8988T (cell line): Measurements from ENCODE around the gene PDLIM5.
"Not testable (repeated sequence)": the region's sequence is repeated elsewhere in the genome, so short reads cannot be mapped to it uniquely, and the experiment has no call there.

Source experiments
- DNase-seq: peaks from one replicate; pipeline ENCODE4 v3.0.0; 2011

The PDLIM5 gene

DNA sequence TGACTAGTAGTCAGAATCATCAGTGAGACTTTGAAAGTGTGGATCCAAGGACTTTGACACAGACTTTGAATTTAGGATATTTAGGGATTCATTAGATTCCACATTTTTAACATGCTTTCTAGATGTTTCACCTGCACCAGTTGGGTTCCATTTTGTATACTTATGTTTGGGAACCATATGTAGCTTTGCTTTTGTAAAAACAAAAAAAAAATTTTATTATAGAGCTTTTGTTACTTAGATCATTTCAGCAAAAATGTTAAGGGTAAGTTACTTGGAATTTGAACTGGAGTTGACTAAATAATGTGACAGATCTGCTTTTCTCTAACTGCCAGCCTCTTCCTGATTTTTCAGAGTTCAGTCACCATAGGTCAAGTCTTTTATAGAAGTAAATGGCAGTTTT, 14.6 kb downstream of the PDLIM5 start:
- DNase-seq, result no peak

DNA sequence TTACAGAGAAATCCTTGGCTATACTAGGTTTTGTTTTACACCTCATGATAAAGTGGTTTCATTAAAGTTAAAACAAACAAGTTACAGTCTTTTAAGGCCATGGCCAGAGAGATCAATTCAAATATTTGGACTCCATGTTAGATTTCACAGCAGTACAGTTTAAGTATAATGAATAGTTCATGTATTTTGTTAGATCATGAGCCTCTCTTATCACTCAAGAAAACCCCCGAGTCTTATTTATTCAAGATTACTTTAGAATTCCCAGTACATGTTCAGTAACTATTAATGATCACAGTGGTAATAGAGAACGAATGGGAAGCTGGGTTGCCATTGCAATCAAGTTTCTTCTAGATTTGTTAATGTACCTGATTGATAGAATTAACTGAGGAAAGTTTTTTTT, 15.2 kb downstream of the PDLIM5 start:
- DNase-seq, result no peak

DNA sequence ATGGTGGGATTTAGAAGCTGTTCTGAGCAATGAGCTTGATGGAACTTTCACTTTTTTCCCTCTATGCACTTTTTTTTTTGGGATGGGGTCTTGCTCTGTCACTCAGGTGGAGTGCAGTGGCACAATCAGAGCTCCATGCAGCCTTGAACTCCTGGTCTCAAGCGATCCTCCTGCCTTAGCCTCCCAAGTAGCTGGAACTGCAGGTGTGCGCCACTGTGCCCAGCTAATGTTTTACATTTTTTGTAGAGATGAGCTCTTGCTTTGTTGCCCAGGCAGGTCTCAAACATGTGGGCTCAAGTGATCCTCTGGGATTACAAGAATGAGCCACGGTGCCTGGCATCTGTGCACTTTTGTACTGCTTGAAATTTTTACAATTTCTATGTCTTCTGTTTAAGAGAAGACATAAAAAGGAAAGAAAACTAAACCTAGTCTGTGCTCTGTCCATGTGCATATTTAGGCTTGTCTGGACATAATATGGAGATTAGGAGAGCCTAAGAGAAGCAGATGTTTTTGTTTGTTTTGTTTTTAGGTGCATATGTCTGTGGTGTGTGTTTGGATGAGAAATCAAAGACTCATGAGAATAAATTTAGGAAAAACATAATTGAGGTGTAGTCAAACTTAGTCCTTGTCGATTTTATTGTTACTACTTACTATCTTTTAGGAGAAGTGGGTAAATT, 16.5 kb downstream of the PDLIM5 start:
- no peak for DNase-seq

DNA sequence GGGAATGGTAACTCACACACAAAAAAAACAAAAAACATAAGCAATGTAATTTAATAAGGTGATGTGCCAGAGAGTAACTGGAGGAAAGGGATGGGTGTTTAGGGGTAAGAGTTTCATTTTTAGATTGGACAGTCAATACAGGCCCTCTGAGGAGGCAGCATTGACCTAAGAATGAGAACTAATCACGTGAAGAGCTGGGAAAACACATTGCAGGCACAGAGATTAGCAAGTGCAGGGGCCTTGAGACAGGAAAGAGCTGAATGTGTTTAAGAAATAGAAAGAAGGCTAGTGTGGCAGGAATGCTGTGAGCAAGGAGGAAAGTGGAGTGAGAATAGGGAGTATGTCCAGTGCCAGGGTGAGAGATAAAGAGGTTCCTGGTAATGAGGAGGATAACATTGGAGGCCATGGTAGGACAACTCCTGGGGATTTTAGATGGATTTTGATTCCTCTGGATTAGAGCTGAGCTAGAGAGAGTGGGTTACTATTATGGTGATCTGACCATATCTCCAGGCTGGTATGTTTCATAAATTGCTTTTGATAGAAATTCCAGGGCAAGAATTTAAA, 17.6 kb downstream of the PDLIM5 start:
- DNase-seq, result no peak

DNA sequence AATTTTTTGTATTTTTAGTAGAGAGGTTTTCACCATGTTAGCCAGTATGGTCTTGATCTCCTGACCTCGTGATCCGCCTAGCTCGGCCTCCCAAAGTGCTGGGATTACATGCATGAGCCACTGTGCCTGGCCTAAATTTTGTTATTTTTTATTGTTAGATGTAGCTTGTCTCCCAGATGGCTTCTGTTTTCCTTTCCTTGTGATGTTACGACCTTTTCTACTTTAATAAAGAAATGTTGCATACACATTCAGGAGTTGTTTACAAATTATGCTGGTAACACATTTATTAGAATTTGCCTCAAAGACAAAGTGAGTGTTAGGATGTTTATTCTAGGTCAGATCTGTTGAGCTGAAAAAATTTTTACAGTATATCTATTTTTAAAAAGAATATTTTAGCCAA, 18.4 kb downstream of the PDLIM5 start:
- no peak for DNase-seq

DNA sequence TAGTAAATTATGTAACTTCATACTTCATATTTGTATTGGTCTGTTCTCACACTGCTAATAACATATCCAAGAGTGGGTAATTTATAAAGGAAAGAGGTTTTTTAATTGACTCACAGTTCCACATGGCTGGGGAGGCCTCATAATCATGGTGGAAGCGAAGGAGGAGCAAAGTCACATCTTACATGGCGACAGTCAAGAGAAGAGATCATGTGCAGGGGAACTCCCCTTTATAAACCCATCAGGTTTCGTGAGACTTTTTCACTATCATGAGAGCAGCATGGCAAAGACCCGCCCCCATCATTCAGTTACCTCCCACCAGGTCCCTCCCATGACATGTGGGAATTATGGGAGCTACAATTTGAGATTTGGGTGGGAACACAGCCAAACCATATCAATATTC, 19.0 kb downstream of the PDLIM5 start:
- not testable (repeated sequence) for DNase-seq

DNA sequence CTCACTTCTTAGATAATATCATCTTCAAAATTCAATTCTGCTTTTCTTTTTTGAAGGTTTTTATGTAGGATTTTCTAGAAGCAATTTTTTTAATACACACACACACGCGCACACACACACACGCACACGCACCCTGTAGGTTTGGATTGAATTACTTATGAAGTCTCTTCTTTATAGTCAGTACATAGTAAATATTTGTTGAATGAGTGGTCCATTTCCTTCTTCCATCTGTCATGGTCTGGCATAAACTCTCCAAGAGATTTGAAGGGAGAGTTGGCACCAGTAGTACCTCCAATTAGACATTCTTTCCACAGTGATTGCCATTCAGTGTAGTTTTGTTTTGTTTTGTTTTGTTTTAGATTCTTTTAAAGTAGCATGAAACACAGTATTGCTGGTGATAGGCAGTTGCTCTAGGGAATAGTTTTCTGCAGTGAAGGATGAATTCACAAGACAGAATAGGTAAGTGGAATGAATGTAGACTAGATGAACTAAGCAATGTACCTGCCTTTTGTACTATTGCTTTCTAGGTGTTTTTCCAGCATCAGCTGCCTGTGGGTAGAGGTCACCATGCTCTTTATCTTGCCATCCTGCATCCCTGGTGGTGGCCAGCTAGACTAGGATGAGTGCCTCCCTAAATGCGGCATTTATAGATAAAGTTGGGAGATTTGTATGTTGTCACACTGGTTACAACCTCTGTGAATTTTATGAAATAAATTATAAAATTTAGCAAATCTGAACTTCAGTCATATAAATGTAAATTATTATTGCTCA, 20.5 kb downstream of the PDLIM5 start:
- no peak for DNase-seq

DNA sequence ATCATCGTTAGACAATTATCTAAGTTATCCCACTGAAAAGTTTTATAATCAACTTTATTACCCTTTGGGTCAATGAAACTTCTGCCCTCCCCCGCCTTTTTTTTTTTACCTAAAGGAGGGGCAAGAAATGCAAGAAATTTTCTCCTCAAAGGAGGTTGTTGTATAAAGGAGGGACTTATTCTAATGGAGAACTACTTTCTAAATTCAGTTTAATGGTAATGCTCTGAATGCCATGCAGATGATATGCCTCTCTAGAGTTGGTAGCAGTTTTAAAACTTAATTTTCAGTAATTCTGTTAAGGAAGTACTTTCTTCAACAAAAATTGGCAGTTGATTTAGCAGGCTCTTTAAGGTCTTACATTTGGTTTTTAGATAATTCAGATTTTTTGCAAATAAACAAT, 23.3 kb downstream of the PDLIM5 start:
- DNase-seq, result no peak

DNA sequence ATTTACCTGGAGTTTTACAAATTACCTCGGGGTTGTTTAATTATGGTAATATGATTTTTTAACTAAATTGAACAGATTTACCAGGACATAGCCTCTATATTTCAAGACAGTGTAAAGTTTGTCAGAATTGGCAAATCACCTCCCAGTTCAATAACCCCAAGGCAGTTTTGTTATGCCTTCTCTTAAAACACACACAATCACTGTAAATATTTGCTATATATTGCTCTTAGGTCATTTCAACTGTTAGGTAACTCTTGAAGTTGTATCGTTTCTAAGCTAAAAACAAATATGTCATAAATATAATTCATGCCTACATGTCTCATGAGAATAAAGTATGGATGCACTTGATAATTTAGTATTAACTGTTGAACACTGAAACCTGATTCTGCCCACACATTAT, 24.1 kb downstream of the PDLIM5 start:
- DNase-seq, result no peak

DNA sequence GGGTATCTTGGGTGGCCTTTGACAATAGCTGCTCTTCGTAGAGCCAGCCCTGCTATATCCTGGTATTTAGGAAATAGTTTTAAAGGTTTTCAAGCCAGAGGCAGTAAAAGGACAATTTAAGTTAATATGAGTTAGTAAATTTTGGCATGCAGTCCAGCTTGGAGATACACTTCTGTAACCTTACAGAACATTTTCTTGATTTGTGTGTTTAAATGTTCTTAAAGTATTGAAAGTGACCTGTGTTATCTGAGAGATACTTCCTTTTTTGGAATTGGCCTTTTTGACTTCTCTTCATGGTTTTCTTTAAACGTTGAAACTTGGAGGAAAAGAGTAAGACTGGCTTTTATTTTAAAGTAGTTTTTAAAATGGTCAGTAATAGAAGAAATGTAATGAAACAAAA, 25.5 kb downstream of the PDLIM5 start:
- DNase-seq, result no peak

DNA sequence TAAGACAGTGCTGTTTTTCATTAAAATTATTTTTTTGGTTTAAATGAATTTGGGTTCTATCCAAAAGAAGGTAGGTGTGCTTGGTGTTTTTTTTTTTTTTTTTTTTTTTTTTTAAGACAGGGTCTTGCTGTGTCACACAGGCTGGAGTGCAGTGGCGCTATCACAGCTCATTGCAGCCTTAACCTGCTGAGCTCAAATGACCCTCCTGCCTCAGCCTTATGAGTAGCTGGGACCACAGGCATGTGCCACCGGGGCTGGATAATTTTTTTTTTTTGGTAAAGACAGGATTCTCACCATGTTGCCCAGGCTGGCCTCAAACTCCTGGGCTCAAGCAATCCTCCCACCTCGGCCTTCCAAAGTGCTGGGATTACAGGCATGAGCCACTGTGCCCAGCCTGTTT, 27.1 kb downstream of the PDLIM5 start:
- DNase-seq, result not testable (repeated sequence)

DNA sequence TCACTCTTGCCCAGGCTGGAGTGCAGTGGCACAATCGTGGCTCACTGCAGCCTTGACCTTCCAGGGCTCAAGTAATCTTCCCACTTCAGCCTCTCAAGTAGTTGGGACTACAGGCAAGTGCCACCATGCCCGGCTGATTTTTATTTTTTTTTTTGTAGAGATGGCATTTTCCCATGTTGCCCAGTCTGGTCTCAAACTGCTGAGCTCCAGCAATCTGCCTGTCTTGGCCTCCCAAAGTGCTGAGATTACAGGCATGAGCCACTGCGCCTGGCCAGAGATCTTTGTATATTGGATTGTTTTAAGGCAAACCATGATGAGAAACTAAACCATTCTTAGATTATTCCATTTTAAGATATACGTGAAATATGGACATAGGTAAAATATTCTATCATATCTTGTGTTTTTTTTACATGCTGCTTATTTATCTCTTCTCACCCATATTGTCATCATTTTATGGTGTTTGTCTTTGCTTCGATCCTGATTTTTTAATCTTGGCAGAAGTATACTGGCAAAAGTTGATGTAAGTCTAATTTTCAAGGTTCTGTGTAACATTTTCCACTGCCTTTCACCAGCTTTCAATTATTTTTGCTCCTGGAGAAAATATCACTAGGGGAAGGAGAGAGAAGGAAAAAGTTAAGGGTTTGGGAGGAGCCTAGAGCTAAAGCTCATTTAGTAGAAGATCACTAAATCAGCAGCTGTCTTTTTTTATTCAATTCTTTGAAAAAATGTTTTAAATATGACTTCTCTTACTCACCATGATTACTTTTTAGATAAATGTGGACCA, 27.8 kb downstream of the PDLIM5 start:
- no peak for DNase-seq

DNA sequence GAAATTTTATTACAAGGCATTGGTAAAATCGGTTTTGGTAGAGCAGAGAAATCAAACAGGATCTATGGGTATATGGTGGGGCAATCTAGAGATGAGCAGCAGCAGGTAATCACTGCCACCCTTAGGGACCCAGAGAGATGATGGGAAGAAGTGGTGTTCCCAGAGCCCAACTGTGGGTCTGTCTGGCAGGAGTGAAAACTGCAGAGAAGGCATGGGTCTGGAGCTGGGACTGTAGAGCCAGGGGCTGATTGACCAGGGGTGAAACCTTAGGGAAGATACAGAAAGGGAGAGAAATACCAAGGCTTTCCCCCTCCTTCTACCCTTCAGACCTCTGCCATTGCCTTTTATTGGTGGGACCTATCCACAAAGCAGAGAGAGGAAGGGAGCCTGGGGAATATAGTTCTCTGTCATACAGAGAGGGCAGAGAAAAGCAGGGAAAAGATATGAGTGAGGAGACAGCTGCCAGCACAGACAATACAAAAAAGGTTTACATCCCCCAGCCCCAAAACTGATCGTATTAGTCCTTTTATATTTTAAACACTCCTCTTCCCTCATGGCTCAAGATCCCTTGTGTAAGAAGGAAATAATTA, 28.7 kb downstream of the PDLIM5 start:
- no peak for DNase-seq

DNA sequence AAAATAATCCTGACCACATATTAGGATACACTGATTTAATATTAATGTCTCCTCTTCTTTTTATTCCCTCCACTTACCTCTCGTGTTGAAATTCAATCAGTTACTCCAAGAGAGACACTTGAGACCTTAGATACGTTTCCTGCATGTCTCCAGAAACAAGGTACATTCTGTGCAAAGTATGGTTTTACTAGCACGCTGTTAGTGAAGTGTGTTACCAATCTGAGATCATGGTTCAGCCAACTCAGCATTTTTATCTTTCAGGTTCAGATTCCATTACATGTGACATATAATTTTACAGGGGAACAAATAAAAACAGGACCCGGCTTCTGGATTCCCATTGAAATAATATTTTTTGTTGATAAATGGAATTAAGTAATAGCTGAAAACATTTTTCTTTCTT, 32.2 kb downstream of the PDLIM5 start:
- no peak for DNase-seq

DNA sequence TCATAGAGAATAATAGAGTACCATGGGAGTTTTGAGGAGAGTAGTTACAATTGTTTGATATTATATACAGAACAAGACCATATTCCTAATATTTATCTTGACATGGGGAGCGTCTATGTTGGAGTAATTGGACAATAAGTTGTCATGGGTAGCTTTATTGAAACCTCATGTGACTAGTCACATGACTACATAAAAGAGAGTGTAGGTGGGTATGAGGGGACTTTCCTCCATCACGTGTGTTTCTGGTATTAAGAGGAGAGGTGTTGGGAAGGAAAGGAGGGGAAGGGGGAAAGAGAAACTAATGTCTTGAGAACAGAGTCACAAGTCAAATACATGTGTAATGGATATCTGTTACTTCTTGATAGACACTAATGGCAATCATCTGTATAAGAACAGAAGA, 33.1 kb downstream of the PDLIM5 start:
- no peak for DNase-seq

DNA sequence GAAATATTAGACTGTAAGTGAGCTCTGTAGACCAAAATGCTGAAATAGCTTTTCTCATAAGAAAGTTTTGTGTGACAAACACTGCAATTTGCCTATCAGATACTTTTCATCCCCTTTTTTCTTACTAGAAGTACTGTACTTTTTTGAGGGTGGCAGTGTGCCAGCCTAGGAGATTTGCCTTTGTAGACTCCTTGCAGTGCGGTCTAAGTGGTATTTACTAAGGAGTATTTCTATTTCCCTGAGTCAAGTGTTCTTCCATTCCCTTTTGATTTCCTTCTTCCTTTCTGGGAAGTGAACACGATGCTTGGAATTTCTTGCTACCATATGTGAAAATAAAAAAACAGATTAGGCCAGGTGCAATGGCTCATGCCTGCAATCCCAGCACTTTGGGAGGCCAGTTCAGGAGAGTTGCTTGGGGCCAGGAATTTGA, 34.6 kb downstream of the PDLIM5 start:
- DNase-seq, result no peak

DNA sequence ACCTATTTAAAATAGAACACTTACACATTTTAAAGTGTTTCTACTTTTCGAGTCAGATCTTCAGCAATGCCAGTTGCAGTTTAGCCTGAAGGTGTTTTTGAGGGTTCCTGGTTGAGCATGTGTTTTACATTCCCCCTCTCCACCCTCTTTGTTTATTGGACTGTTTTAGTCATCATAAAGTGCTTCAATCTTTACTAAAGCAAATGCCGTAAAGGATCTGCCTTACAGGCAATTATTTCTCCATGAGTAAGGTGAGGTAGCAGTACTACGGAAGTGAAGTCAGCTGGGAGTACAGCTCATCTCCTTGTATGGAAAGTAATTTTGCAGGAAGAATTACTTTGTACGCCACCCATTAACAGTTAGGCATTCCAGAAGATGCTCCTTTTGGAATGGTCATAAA, 36.9 kb downstream of the PDLIM5 start:
- DNase-seq, result no peak

DNA sequence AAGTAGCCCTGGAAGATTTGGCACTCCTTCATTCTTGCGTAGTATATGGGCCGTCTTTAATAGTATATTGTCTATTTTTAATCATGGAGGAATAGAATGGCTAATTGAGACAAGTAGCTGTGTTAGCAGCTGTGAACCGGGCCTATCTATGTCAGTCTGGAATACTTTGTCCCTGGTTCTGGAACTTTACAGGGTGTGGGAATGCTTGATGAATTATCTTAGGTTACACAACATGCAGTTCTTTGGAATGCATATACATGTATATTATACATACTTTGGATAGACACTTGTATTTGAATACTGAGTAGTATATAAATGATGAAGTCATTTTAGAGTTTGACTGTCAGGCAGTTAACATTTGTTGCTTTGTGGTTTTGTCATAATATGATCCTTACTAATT, 37.4 kb downstream of the PDLIM5 start:
- DNase-seq, result no peak

DNA sequence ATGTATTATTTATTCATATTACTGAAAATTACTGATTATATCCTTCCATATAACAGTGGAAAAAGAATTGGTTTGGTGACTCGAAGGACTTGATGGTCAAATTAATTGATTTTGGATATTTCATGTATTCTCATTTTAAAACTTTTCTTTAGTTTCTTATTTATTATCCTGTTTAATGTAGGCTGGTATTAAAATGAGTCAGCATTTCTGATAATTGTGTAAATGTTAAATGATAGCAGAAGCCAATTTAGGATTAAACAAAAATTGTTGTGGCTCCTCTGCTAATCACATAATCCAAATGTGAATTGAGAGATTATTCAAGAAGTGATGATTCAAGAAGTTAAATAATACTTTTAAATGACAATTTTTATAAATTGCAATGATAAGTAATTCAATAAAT, 38.7 kb downstream of the PDLIM5 start:
- no peak for DNase-seq

DNA sequence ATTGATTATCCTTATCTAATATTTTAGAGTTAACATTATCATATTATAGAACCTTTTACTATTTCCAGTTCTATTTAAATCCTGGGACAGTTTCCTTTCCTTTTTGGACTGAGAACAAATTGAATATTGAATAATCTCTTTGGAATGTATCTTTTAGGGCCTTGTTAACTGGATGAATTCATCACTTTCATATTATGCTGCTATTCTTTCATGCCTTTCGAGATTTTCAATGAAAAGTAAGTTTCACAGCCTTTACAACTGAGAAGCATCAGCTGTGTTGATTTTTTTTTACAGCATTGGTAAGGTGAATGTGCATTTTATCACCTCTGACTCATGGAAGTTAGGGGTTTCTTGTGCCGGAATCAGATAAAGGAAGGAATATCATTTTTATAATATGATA, 39.6 kb downstream of the PDLIM5 start:
- no peak for DNase-seq

DNA sequence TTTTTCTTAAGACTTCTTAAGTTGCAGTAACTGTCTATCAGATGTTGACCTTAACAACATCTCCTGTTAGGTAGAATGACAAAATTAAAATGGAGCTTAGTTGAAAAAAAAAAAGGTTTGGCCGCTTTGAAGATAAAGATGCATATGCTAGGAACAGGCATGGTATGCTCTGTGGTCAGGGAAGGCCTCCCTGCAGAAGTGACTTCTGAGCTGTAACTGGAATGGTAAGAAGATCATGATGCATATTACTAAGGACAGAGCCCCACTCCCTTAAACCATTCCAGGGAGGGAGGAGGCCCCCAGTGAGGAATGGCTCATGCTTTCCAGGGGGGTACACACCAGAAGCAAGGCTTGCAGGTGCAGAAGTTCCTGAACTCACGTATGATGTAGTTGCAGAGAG, 43.7 kb downstream of the PDLIM5 start:
- DNase-seq, result no peak

DNA sequence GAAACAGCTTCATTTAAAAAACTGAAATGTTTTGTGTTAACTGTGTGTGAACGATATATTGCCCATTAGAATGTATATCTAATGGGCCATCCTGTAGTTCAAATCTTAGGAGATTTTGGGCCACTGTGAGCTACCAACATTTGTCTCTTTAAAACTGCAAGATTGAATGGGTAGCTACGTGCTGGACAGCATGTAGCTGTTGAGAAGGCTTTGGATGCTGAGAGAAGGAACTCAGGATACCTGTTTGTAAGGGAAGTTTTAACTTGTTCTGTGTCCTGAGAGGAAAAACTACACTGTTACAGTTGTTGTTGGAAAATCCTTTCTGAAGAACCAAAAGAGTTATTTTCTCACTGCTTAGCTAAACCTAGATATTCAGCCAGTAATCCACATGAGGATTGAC, 45.9 kb downstream of the PDLIM5 start:
- no peak for DNase-seq

DNA sequence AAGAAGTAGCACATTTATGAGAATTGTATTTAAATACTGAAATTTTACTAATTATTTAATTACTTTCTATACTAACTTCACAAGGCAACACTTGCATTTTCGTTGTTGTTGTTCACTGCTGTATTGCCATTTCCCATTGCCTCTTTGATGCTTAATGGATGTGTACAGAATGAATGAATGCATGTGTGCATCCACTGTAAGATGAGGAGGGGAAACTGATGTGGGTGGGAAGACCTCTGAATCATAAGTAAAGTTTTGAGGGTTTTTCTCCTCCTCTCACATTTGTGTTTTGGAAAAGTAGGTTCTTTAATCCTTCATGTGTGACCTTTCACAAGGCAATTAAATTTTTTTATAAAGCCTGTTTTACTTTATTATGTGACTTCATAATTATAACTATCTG, 46.8 kb downstream of the PDLIM5 start:
- no peak for DNase-seq
